Stimulated activated CD4-positive, alpha-beta T cell treated with anti-CD3 and anti-CD28 coated beads, Interleukin-1b, Interleukin-23, amount 100 ng/mL, for 48 hours (primary cell): Measurements from ENCODE around the gene NRXN3.

Experiments
- DNase-seq: peaks from one replicate; pipeline ENCODE4 v3.0.0-alpha.2; 2020

NRXN3 gene

GRCh38 chr14:79576424-79576823, 1406.3 kb downstream of the NRXN3 start:
- no peak for DNase-seq

GRCh38 chr14:79578470-79578869, 1408.3 kb downstream of the NRXN3 start:
- no peak for DNase-seq

- DNase-seq: no peak
Measured at GRCh38 chr14:79580414-79580813, 1410.2 kb downstream of the NRXN3 start.

- DNase-seq: no peak
Measured at GRCh38 chr14:79580906-79581305, 1410.7 kb downstream of the NRXN3 start.

GRCh38 chr14:79581912-79582576, 1411.9 kb downstream of the NRXN3 start:
- DNase-seq: no peak

- DNase-seq: no peak
Measured at GRCh38 chr14:79583738-79584408, 1413.7 kb downstream of the NRXN3 start.

- DNase-seq: no peak
Measured at GRCh38 chr14:79584679-79585078, 1414.5 kb downstream of the NRXN3 start.

- no peak for DNase-seq
Measured at GRCh38 chr14:79585845-79586244, 1415.7 kb downstream of the NRXN3 start.

GRCh38 chr14:79586416-79586815, 1416.2 kb downstream of the NRXN3 start:
- DNase-seq: no peak

- DNase-seq: no peak
Measured at GRCh38 chr14:79586989-79587598, 1416.9 kb downstream of the NRXN3 start.

GRCh38 chr14:79587875-79588274, 1417.7 kb downstream of the NRXN3 start:
- DNase-seq: no peak

- no peak for DNase-seq
Measured at GRCh38 chr14:79588398-79588797, 1418.2 kb downstream of the NRXN3 start.

GRCh38 chr14:79596551-79596950, 1426.4 kb downstream of the NRXN3 start:
- no peak for DNase-seq

- no peak for DNase-seq
Measured at GRCh38 chr14:79597566-79597965, 1427.4 kb downstream of the NRXN3 start.

GRCh38 chr14:79598339-79598738, 1428.2 kb downstream of the NRXN3 start:
- no peak for DNase-seq

GRCh38 chr14:79599239-79599638, 1429.1 kb downstream of the NRXN3 start:
- DNase-seq: no peak

- DNase-seq: no peak
Measured at GRCh38 chr14:79600406-79600805, 1430.2 kb downstream of the NRXN3 start.

- DNase-seq: no peak
Measured at GRCh38 chr14:79601579-79601978, 1431.4 kb downstream of the NRXN3 start.

- no peak for DNase-seq
Measured at GRCh38 chr14:79602045-79602444, 1431.9 kb downstream of the NRXN3 start.

GRCh38 chr14:79602742-79603141, 1432.6 kb downstream of the NRXN3 start:
- DNase-seq: no peak

GRCh38 chr14:79605849-79606248, 1435.7 kb downstream of the NRXN3 start:
- no peak for DNase-seq

- DNase-seq: no peak
Measured at GRCh38 chr14:79608446-79608845, 1438.3 kb downstream of the NRXN3 start.

- DNase-seq: no peak
Measured at GRCh38 chr14:79613625-79614024, 1443.5 kb downstream of the NRXN3 start.

- no peak for DNase-seq
Measured at GRCh38 chr14:79614448-79614847, 1444.3 kb downstream of the NRXN3 start.
